Measurements from ENCODE around the gene ZNF668. TPM values are rescaled to one million over a fixed set of nuclear protein-coding genes. Genes with fewer than 3 reads are reported as not detected.

The ZNF668 gene
- total and polyA plus RNA-seq, 2 of the 8 experiments (the other 6 are each of a cell fraction or from before 2014, with no cell fraction given), result 14.0 to 14.3 TPM

DNA sequence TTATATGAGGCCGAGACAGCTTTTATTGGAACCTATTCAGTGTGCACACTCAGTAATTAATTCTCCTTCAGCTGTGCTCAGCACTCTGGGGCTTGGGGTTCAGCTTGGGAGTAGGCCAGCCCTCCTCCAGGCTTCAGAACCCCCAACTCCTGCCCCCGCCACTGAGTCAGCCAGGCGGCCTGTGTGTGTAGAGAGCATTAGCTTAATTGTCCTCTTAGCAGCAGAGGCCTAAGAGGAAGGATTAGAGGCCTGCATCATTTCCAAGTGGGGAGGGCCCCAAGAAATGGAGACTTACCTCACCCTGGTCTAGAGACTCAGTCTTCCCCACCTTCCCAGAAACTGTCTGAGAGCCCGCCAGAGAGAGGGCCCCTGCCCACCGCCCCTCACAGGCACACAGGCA lies 13.9 kb upstream of the ZNF668 start:
- H2BK12ac ChIP-seq (ENCODE audit: low read depth, low read length), result no peak overlapping the region
- H3K4ac ChIP-seq (replicated peaks; ENCODE audit: insufficient read length, low read depth, low read length), result no peak overlapping the region
- H4K5ac ChIP-seq (ENCODE audit: insufficient read length, low read depth, low read length), result no peak overlapping the region
- no peak overlapping the region for H3K56ac ChIP-seq (replicated peaks; ENCODE audit: insufficient read length, low read depth, low read length)
- H3K18ac ChIP-seq (ENCODE audit: extremely low read depth, low read length), result no peak overlapping the region
- FAIRE-seq (no peak), DNase-seq (ENCODE audit: low read depth in 1 of 2, low spot score in 2 of 2) (no peak)
- peaks cover 0 to 3% (median 0%) of the 10 kb centered on the region in 4 experiments; a peak in 1 of 7 replicates for H3K4me1 ChIP-seq (replicated peaks in 1 of 4; ENCODE audit: control insufficient read depth in 3 of 4, insufficient read depth in 4 of 4, low read length in 3 of 4)
- no peak overlapping the region for H2BK20ac ChIP-seq (ENCODE audit: low read length)
- peaks cover 0 to 17% (median 6%) of the 10 kb centered on the region in 4 experiments; a peak in 5 of 8 replicates for H3K36me3 ChIP-seq (ENCODE audit: control insufficient read depth in 2 of 4, insufficient read depth in 4 of 4, low read length in 3 of 4)
- 90% methylated on average over 4 of the region's 5 CpGs; no CpG with 5 or more reads in 1 of the 2 experiments for WGBS, 2 experiments (ENCODE audit: extremely low coverage in 1 of 2, insufficient coverage in 1 of 2, insufficient read length in 1 of 2, insufficient replicate concordance in 2 of 2, low coverage in 1 of 2, low lambda C conversion rate in 2 of 2, missing lambda C conversion rate in 1 of 2)
- H3K27me3 ChIP-seq (replicated peaks in 1 of 4; ENCODE audit: control insufficient read depth in 3 of 4, extremely low read depth in 1 of 4, insufficient read depth in 3 of 4, low read length in 3 of 4), result no peaks in the 10 kb centered on the region
- H4K91ac ChIP-seq (replicated peaks; ENCODE audit: insufficient read length, low read length), result no peak overlapping the region
- H3K79me2 ChIP-seq (ENCODE audit: control insufficient read depth in 1 of 2, insufficient read depth in 2 of 2, low read length in 2 of 2), result peaks cover 0 to 7% of the 10 kb centered on the region in 2 experiments; a peak in 1 of 4 replicates
- H4K8ac ChIP-seq (ENCODE audit: extremely low read depth, insufficient read depth, low read length), result no peak overlapping the region
- no peak overlapping the region for H3K27ac ChIP-seq (ENCODE audit: low read depth, low read length)
- no peak overlapping the region for H3K4me2 ChIP-seq (ENCODE audit: insufficient read depth in 1 of 2, low read depth in 2 of 2, low read length in 2 of 2)
- no peaks in the 10 kb centered on the region for H3K9me3 ChIP-seq (ENCODE audit: insufficient read depth in 2 of 2, low read depth in 1 of 2, low read length in 1 of 2)
- H3K9ac ChIP-seq (replicated peaks in 1 of 4; ENCODE audit: extremely low read depth in 1 of 4, low read depth in 3 of 4, low read length in 3 of 4), result no peak overlapping the region
- H2AK5ac ChIP-seq (ENCODE audit: low read depth, low read length), result no peak overlapping the region
- H2BK5ac ChIP-seq (ENCODE audit: low read depth, low read length), result no peak overlapping the region
- no peak overlapping the region for H2AFZ ChIP-seq (ENCODE audit: low read length)
- H4K20me1 ChIP-seq (replicated peaks in 1 of 2; ENCODE audit: control insufficient read depth in 1 of 2, insufficient read depth in 2 of 2, low read length in 2 of 2), result peaks cover 8 to 27% of the 10 kb centered on the region in 2 experiments
- CTCF ChIA-PET (ENCODE audit: partially characterized antibody), result interaction anchor here (1.1 to 3.0 kb wide), 4 partner anchors 9 to 73 kb away, joined by 3 to 14 read pairs (median 5); no protein-coding TSS in a partner anchor
- no peak overlapping the region for H2BK120ac ChIP-seq (replicated peaks; ENCODE audit: low read depth, low read length)
- H3K79me1 ChIP-seq (ENCODE audit: low read depth, low read length), result peaks cover 12% of the 10 kb centered on the region
- H3K4me3 ChIP-seq (ENCODE audit: extremely low read depth in 1 of 4, insufficient read depth in 2 of 4, low read depth in 3 of 4, low read length in 4 of 4), result no peak overlapping the region
- POLR2A ChIA-PET (ENCODE audit: partially characterized antibody), result interaction anchor here (1.1 to 1.5 kb wide), 4 partner anchors 14 to 96 kb away, joined by 3 to 5 read pairs (median 4); partner anchors contain the start of gene PRSS8
- no peak overlapping the region for H3K14ac ChIP-seq (ENCODE audit: insufficient read length)
- H2BK15ac ChIP-seq (ENCODE audit: low read length), result no peak overlapping the region
- H3K23me2 ChIP-seq (ENCODE audit: low read depth, low read length), result no peaks in the 10 kb centered on the region
- no peak overlapping the region for H3K23ac ChIP-seq (ENCODE audit: insufficient read length)
- TF ChIP-seq POLR2A (IDR thresholded peaks at IDR 0.05; ENCODE audit: control extremely low read depth in 1 of 2, low read depth in 2 of 2, low read length in 2 of 2) (no peak), CHD2 (IDR thresholded peaks at IDR 0.05; ENCODE audit: low read length) (no peak), NRF1 (IDR thresholded peaks at IDR 0.05; ENCODE audit: low read depth, low read length) (no peak), NANOG (IDR thresholded peaks at IDR 0.05; ENCODE audit: insufficient read depth, low read depth, low read length, poor library complexity, severe bottlenecking) (no peak), RNF2 (IDR thresholded peaks at IDR 0.05; ENCODE audit: borderline replicate concordance, low read depth, low read length, missing control alignments, poor library complexity, severe bottlenecking) (no peak), EGR1 (IDR thresholded peaks at IDR 0.05; ENCODE audit: borderline replicate concordance, low read depth, low read length) (no peak), ASH2L (IDR thresholded peaks at IDR 0.05; ENCODE audit: low read length) (no peak), SIX5 (IDR thresholded peaks at IDR 0.05; ENCODE audit: low read depth, low read length) (no peak), RFX5 (IDR thresholded peaks at IDR 0.05; ENCODE audit: borderline replicate concordance, low read depth, low read length) (no peak), CBX5 (IDR thresholded peaks at IDR 0.05; ENCODE audit: low read depth, low read length) (no peak)
